A673 (cell line): ENCODE measurements around the gene MIF. TPM values are rescaled to one million over a fixed set of nuclear protein-coding genes. Genes with fewer than 3 reads are reported as not detected.
"Not testable (repeated sequence)": the region's sequence is repeated elsewhere in the genome, so short reads cannot be mapped to it uniquely, and the experiment has no call there.

Source experiments
- BruUV-seq: library from RNA; stranded (reverse); fragments of 400-500 nt; replicated peaks from 2 replicates; lab custom pipeline; 2021; lab: Mats Ljungman, UMichigan
- CTCF ChIA-PET: fragments of 300-600 bp; sonication (Branson Sonifier 250); formaldehyde crosslinking; loops from one replicate; lab custom pipeline; 2022; ENCODE audit warnings: antibody characterized with exemption; lab: Charles Lee
- POLR2A ChIA-PET: fragments of 300-600 bp; sonication (Branson Sonifier 250); formaldehyde crosslinking; loops from one replicate; lab custom pipeline; 2022; ENCODE audit warnings: antibody characterized with exemption; ENCODE audit not compliant: low non-redundant PET; lab: Charles Lee
- DNase-seq: peaks from one replicate; pipeline ENCODE4 v3.0.0-alpha.2; 2015; ENCODE audit warnings: low spot score
- H3K27ac ChIP-seq: fragments of 200-600 bp; sonication (generic); 2 replicates; pipeline ENCODE4 v1.5.1; 2016; ENCODE audit warnings: mixed run types, low read depth, mild to moderate bottlenecking, mixed read lengths, antibody characterized with exemption, low read length; ENCODE audit not compliant: poor library complexity, severe bottlenecking
- H3K27me3 ChIP-seq: fragments of 200-600 bp; sonication (generic); replicated peaks from 2 replicates; pipeline ENCODE4 v1.6.1; 2017; ENCODE audit warnings: mixed run types, low read depth, mild to moderate bottlenecking, mixed read lengths, antibody characterized with exemption, low read length; ENCODE audit not compliant: insufficient read depth, poor library complexity
- H3K36me3 ChIP-seq: fragments of 200-600 bp; sonication (generic); 2 replicates; pipeline ENCODE4 v1.6.1; 2016; ENCODE audit warnings: mixed run types, mild to moderate bottlenecking, mixed read lengths, antibody characterized with exemption, low read length; ENCODE audit not compliant: insufficient read depth, poor library complexity, severe bottlenecking
- H3K4me1 ChIP-seq: fragments of 200-600 bp; sonication (generic); 2 replicates; pipeline ENCODE4 v1.6.1; 2017; ENCODE audit warnings: mixed run types, mild to moderate bottlenecking, mixed read lengths, antibody characterized with exemption, low read length; ENCODE audit not compliant: insufficient read depth, poor library complexity, severe bottlenecking
- H3K4me3 ChIP-seq: fragments of 200-600 bp; sonication (generic); 2 replicates; pipeline ENCODE4 v1.5.1; 2016; ENCODE audit warnings: low read depth, mixed run types, mild to moderate bottlenecking, mixed read lengths, low read length; ENCODE audit not compliant: poor library complexity, severe bottlenecking
- H3K9me3 ChIP-seq: fragments of 200-600 bp; sonication (generic); 2 replicates; pipeline ENCODE4 v1.6.1; 2016; ENCODE audit warnings: mixed run types, low read depth, mild to moderate bottlenecking, mixed read lengths, antibody characterized with exemption, low read length; ENCODE audit not compliant: poor library complexity, severe bottlenecking
- EZH2 ChIP-seq: fragments of 200-600 bp; sonication (generic); IDR thresholded peaks from 2 replicates; pipeline ENCODE4 v1.6.1; 2017; ENCODE audit warnings: borderline replicate concordance, low read depth, mild to moderate bottlenecking, mixed read lengths, antibody characterized with exemption, low read length; ENCODE audit not compliant: poor library complexity, severe bottlenecking
- intact Hi-C: fragments of 100-400 bp; cut with micrococcal nuclease; formaldehyde crosslinking; loops from one replicate; pipeline ENCODE4 v1.10.0; 2022; ENCODE audit not compliant: unreplicated experiment
- total RNA-seq: library from RNA; stranded (reverse); gene quantifications from 2 replicates; pipeline ENCODE4 v1.2.3, GENCODE V29; 2021
- TF ChIP-seq, protein P1 (sequence below): fragments of 300-800, 200-600 bp; sonication (generic); conservative IDR thresholded peaks from 2 replicates; pipeline ENCODE4 v1.5.1; 2017; ENCODE audit warnings: low read depth, mild to moderate bottlenecking, antibody characterized with exemption, low read length, moderate library complexity, mixed read lengths

MIF gene
- total RNA-seq, 1 experiment from 2014 or later = 802 TPM

- no peak for TF ChIP-seq EZH2
- no peak overlapping the region for H3K27ac ChIP-seq
- CTCF ChIA-PET = no interaction called here
- intact Hi-C loops = no loop called here
- H3K4me3 ChIP-seq = no peak overlapping the region
- H3K27me3 ChIP-seq = no peaks in the 10 kb centered on the region
- H3K9me3 ChIP-seq = no peaks in the 10 kb centered on the region
- no TSS peak for BruUV-seq
- peaks cover 3% of the 10 kb centered on the region for H3K4me1 ChIP-seq
- peaks cover 8% of the 10 kb centered on the region for H3K36me3 ChIP-seq
- no peak for DNase-seq
- POLR2A ChIA-PET = no interaction called here
Measured at GRCh38 chr22:23901600-23901999, 7.4 kb downstream of the MIF start.

DNA sequence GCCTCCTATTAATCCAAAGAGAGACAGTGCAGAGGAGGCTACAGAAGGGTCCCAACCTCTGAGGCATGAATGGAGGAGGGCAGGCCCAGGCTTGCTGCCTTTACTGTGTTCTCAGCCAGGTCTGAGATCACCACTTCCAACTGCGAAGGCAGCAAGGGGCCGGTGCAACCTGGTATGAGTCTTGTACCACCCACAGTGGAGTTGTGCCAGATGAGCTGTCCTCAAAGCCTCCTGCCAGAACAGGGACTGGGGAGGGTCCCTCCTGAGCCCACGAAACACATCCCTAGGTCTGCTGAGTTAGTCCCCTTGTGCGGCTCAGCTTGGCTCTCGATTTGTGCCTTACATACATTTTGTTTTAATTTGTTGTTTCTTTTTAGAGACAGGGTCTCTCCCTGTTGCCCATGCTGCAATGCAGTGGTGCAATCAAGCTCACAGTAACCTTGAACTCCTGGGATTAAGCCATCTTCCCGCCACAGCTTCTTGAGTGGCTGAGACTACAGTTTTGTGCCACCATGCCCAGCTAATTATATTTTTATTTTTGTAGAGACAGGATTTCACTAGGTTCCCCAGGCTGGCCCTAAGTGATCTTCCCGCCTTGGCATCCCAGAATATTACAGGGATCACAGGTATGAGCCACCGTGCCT is 9.3 kb downstream of the MIF start:
- Histone ChIP-seq H3K9me3 (no peaks in the 10 kb centered on the region), H3K27ac (no peak overlapping the region), H3K4me1 (no peaks in the 10 kb centered on the region), H3K36me3 (no peaks in the 10 kb centered on the region), H3K27me3 (no peaks in the 10 kb centered on the region), H3K4me3 (no peak overlapping the region)
- ChIA-PET POLR2A (no interaction called here), CTCF (no interaction called here)
- TF ChIP-seq EZH2 = no peak
- TF ChIP-seq, protein P1, sequence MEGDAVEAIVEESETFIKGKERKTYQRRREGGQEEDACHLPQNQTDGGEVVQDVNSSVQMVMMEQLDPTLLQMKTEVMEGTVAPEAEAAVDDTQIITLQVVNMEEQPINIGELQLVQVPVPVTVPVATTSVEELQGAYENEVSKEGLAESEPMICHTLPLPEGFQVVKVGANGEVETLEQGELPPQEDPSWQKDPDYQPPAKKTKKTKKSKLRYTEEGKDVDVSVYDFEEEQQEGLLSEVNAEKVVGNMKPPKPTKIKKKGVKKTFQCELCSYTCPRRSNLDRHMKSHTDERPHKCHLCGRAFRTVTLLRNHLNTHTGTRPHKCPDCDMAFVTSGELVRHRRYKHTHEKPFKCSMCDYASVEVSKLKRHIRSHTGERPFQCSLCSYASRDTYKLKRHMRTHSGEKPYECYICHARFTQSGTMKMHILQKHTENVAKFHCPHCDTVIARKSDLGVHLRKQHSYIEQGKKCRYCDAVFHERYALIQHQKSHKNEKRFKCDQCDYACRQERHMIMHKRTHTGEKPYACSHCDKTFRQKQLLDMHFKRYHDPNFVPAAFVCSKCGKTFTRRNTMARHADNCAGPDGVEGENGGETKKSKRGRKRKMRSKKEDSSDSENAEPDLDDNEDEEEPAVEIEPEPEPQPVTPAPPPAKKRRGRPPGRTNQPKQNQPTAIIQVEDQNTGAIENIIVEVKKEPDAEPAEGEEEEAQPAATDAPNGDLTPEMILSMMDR = no peak
- intact Hi-C loops = no loop called here
- no TSS peak for BruUV-seq
- DNase-seq = no peak

- TF ChIP-seq, protein P1 = no peak
- CTCF ChIA-PET = no interaction called here
- POLR2A ChIA-PET = no interaction called here
Measured at GRCh38 chr22:23904573-23905254, 10.5 kb downstream of the MIF start.

DNA sequence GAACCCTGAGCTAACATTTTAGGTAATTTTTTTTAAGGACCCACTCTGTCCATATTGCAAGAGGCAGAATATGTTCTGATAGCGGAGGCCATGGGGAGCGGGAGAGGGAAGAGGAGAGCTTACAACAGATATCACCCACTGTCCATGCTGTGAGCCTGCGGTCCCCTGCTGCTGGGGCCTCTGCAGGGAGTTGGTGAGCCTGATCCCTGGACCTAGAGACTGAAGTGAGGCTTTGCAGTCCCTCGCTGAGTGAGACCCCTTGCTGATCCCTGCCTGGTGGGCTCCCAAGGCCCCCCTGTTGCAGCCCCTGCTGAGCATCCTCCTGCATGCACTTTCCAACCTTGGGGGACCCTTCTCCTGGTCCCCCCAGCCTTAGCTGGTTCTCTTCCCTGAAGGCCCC is 12.5 kb downstream of the MIF start:
- no peak for DNase-seq
- CTCF ChIA-PET = no interaction called here

More at GRCh38 chr22:23904573-23905254, 10.5 kb downstream of the MIF start:
- H3K4me1 ChIP-seq = peaks cover 10% of the 10 kb centered on the region
- no peaks in the 10 kb centered on the region for H3K36me3 ChIP-seq
- H3K9me3 ChIP-seq = no peaks in the 10 kb centered on the region
- intact Hi-C loops = no loop called here
- H3K4me3 ChIP-seq = no peak overlapping the region
- no peak for DNase-seq
- H3K27ac ChIP-seq = no peak overlapping the region
- no TSS peak for BruUV-seq
- H3K27me3 ChIP-seq = no peaks in the 10 kb centered on the region

GRCh38 chr22:23907423-23907822 is 13.2 kb downstream of the MIF start:
- peaks cover 16% of the 10 kb centered on the region for H3K4me1 ChIP-seq
- intact Hi-C loops, CTCF ChIA-PET, DNase-seq, POLR2A ChIA-PET, H3K9me3 ChIP-seq, H3K27me3 ChIP-seq, BruUV-seq, H3K4me3 ChIP-seq, H3K36me3 ChIP-seq, H3K27ac ChIP-seq: not testable (repeated sequence)

More for the DNA sequence above, 12.5 kb downstream of the MIF start:
- BruUV-seq = no TSS peak
- Histone ChIP-seq H3K9me3 (no peaks in the 10 kb centered on the region), H3K27me3 (no peaks in the 10 kb centered on the region), H3K36me3 (no peaks in the 10 kb centered on the region), H3K27ac (no peak overlapping the region), H3K4me1 (peaks cover 16% of the 10 kb centered on the region), H3K4me3 (no peak overlapping the region)
- intact Hi-C loops = no loop called here
- TF ChIP-seq, protein P1 = no peak
- no peak for TF ChIP-seq EZH2
- POLR2A ChIA-PET = no interaction called here
